ENCODE measurements around the gene CREBBP. TPM values are rescaled to one million over a fixed set of nuclear protein-coding genes. Genes with fewer than 3 reads are reported as not detected.

Gene CREBBP
- total RNA-seq, 2 experiments from 2014 or later, result 26.6 to 29.5 TPM

DNA sequence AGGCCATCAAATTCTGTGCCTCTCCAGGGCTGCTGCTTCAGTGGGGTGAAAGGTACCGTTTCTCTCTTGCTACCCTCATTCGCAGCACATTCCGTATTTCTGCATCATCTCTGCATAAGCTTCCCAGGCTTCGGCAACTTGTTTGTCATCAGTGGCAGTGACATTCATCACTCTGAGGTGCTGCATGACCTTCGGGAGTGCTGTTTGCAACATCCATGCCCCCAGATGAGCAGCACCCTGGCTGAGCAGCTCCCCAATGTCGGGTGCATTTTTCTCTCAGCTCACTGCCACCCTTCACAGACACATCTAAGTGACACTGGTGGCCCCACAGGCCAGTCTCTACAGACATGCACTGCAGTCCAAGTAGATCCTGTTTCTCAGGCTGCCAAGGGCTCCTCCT, 3.8 kb downstream of the CREBBP start:
- H3K9me3 Mint-ChIP-seq, result no peaks in the 10 kb centered on the region
- CTCF ChIA-PET, result no interaction called here
- peak overlapping the region; percentile 28 for H3K27ac Mint-ChIP-seq
- POLR2A ChIA-PET, result no interaction called here
- no peak overlapping the region for H3K4me3 Mint-ChIP-seq
- H3K4me1 Mint-ChIP-seq (ENCODE audit: low read depth), result peaks cover 75% of the 10 kb centered on the region
- no peaks in the 10 kb centered on the region for H3K27me3 Mint-ChIP-seq
- no peak for DNase-seq
- intact Hi-C loops (cut with micrococcal nuclease), result loop anchor here (5.0 kb wide), 1 partner anchor 159 kb away; the partner anchor contains the start of gene TRAP1
- peaks cover 17% of the 10 kb centered on the region for H3K36me3 Mint-ChIP-seq

DNA sequence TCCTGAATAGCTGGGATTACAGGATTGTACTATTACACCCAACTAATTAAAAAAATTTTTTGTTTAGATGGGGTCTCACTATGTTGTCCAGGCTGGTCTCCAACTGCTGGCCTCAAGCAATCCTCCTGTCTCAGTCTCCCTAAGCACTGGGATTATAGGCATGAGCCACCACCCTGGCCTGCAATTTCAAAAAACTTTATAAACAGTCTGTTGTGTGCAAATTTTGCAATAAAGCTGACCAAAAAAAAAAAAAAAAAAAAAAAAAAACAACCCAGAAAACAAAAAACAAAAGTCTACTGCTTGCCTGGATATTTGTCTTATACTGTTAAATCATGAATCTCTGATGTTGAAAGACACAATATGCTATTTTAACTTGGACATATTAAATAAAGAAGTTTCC, 4.4 kb downstream of the CREBBP start:
- ChIA-PET CTCF (no interaction called here), POLR2A (interaction anchor here (0.8 kb wide), 1 partner anchor 396 kb away, joined by 3 read pairs; no protein-coding TSS in a partner anchor)
- intact Hi-C loops (cut with micrococcal nuclease), result loop anchor here (5.0 kb wide), 1 partner anchor 159 kb away; the partner anchor contains the start of gene TRAP1
- no peaks in the 10 kb centered on the region for H3K9me3 Mint-ChIP-seq
- no peak for DNase-seq
- no peaks in the 10 kb centered on the region for H3K27me3 Mint-ChIP-seq
- H3K27ac Mint-ChIP-seq, result no peak overlapping the region
- peaks cover 78% of the 10 kb centered on the region for H3K4me1 Mint-ChIP-seq (ENCODE audit: low read depth)
- H3K36me3 Mint-ChIP-seq, result peaks cover 17% of the 10 kb centered on the region
- H3K4me3 Mint-ChIP-seq, result no peak overlapping the region

DNA sequence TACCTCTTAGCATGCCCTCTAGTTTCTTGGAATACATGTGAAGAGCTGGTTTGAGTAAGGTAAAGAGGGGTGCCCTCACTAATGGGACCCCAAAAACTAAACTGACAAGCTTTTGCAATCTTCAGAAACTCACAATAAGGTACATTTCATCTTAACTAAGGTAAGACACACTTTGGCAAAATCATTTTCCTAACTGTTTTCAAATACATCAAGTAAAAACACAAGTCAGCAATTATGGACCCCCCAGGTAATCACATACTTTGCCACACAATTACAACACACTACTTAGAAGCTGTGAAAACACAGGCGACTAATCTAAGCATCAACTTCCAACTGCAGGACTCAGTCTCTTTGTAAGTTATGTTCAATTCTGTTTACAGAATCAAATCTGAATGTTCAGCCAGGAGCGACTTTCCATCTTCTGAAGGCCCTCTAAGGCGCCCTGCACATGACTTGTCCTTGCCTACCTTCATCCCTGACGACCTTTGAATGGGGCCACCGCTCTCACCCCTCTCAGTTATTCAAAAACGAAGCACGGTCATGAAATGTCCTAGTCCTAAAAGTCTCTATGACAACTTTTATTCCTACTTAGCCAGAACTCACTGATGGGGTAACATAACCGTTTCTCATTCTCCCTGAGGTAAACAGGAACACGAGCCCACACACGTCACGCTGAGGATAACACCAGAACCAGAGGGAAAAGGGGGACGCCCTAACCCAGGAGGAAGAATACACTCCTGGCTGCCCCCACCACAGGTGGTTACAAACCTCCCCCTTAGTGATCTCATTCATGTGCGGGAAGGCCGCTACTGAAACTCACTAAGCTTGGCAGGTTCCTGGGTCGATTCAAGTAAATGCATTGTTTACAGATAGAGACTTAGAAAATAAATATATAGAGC, 5.5 kb downstream of the CREBBP start:
- DNase-seq, result no peak
- Mint-ChIP-seq H3K9me3 (no peaks in the 10 kb centered on the region), H3K4me3 (no peak overlapping the region), H3K4me1 (ENCODE audit: low read depth) (peaks cover 88% of the 10 kb centered on the region), H3K27me3 (no peaks in the 10 kb centered on the region), H3K27ac (no peak overlapping the region), H3K36me3 (peaks cover 17% of the 10 kb centered on the region)
- CTCF ChIA-PET, result no interaction called here
- POLR2A ChIA-PET, result interaction anchor here (0.8 kb wide), 1 partner anchor 397 kb away, joined by 3 read pairs; no protein-coding TSS in a partner anchor
- intact Hi-C loops (cut with micrococcal nuclease), result loop anchor here (5.0 kb wide), 1 partner anchor 158 kb away; the partner anchor contains the start of gene TRAP1

DNA sequence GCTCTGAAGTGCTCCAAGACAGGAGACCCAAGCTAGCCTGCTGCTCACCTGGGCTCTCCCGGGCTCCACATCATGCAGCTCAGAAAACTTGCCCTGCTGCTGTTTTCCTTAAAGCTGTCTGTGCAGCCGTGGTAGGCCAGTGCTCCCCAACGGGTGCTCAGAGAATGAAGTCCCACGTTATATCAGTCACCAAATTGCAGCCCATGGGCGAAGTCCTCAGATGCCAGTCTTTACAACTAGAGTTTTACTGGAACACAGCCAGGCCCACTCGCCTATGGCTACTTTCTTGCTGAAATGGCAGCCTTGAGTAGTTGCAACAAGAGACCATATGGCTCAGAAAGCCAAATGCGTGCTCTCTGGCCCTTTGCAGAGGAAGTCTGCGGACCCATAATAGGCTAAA, 6.3 kb downstream of the CREBBP start:
- POLR2A ChIA-PET, result no interaction called here
- Mint-ChIP-seq H3K9me3 (no peaks in the 10 kb centered on the region), H3K27me3 (no peaks in the 10 kb centered on the region), H3K27ac (no peak overlapping the region), H3K4me3 (no peak overlapping the region), H3K4me1 (ENCODE audit: low read depth) (peaks cover 95% of the 10 kb centered on the region), H3K36me3 (peaks cover 17% of the 10 kb centered on the region)
- CTCF ChIA-PET, result no interaction called here
- intact Hi-C loops (cut with micrococcal nuclease), result no loop called here
- no peak for DNase-seq

DNA sequence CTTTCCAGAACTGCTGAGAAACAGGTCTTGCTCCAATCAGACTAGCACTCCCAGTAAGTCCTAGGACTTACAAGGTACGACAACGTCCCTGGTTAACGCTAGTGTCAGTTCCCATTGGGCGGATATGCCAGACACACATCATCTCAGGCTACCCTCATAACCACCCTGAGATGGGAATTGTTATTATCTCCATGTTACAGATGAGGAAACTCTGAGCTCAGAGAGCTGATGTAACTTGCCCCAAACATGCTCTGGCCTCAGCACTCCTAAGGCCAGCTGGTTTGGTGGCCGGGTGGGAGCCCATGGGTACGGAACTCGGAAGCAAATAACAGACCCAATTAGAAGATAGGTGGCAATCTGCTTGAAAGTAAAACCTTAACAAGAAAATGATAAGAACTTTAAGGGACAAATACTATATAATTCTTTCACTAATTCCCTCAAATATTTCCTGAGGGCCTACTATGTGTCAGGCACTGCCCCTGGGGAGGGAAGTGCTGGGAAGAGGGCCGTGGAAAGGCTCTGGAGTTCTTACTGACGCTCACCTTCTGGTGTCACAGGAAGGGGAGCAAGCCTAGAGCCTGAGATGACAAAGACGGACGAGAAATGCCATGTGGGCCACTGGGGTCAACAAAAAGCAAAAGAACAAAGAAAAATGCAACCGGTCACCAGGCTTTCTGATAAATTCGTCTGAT, 6.9 kb downstream of the CREBBP start:
- POLR2A ChIA-PET, result no interaction called here
- H3K27me3 Mint-ChIP-seq, result no peaks in the 10 kb centered on the region
- H3K36me3 Mint-ChIP-seq, result peaks cover 12% of the 10 kb centered on the region
- no peak for DNase-seq
- H3K9me3 Mint-ChIP-seq, result no peaks in the 10 kb centered on the region
- peaks cover 96% of the 10 kb centered on the region for H3K4me1 Mint-ChIP-seq (ENCODE audit: low read depth)
- CTCF ChIA-PET, result no interaction called here
- intact Hi-C loops (cut with micrococcal nuclease), result no loop called here
- no peak overlapping the region for H3K4me3 Mint-ChIP-seq
- no peak overlapping the region for H3K27ac Mint-ChIP-seq

DNA sequence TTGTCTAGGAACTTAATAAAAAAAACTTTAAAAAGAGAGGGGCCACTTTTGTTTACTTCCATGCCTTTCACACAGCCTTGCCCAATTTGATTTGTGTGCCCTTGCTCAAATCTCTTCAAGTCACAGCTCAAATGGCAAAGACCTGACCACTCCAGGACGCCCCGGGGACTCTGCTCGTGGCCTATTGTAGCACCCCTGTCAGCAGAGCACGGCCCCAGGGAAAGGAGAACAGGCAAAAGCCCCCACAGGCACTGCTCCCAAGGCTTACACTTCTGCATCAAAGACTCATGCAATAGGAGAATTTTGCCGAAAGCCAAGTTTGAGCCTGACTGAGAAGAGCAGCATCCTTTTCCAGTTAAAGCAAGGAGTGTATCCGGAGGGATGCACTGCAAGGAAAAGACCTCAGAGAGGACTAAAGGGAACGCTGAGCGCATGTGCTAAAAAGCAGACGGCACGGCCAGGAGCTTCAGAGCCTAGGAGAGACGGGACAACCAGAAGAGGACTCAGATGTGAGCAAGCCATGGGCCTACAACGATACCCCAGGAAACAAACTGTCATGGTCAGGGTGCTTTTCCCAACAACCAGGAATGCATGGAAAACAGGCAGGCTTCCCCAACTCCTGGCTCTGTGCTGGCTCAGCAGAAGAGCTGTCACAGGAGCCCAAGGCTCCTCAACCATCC, 8.2 kb downstream of the CREBBP start:
- intact Hi-C loops (cut with micrococcal nuclease), result no loop called here
- Mint-ChIP-seq H3K27ac (no peak overlapping the region), H3K9me3 (no peaks in the 10 kb centered on the region), H3K4me3 (no peak overlapping the region), H3K4me1 (ENCODE audit: low read depth) (peaks cover 89% of the 10 kb centered on the region), H3K27me3 (no peaks in the 10 kb centered on the region), H3K36me3 (no peaks in the 10 kb centered on the region)
- POLR2A ChIA-PET, result no interaction called here
- CTCF ChIA-PET, result interaction anchor here (1.0 to 1.1 kb wide), 2 partner anchors 59 to 61 kb away, joined by 3 read pairs; no protein-coding TSS in a partner anchor
- DNase-seq, result no peak

DNA sequence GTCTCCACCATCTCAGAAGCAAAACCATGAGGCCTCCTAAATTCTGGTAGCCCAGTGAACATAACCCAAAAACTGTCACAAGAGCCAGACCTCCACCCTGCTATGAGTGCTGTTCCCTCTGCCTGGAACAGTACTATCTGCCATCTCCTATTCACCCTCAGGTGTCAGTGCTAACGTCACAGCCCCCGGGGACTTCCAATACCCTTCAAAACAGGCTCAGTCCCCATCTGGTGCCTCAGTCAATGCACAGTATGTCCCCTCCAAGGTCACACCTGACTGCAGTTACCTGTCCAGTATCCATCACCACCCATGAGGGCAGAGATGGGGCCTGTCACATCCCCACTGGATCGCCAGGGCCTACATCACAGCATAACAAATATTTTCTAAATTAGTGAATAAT, 11.5 kb downstream of the CREBBP start:
- POLR2A ChIA-PET, result no interaction called here
- Mint-ChIP-seq H3K27me3 (no peaks in the 10 kb centered on the region), H3K36me3 (no peaks in the 10 kb centered on the region), H3K4me3 (no peak overlapping the region), H3K4me1 (ENCODE audit: low read depth) (peaks cover 85% of the 10 kb centered on the region), H3K9me3 (no peaks in the 10 kb centered on the region), H3K27ac (no peak overlapping the region)
- no peak for DNase-seq
- CTCF ChIA-PET, result no interaction called here
- intact Hi-C loops (cut with micrococcal nuclease), result no loop called here

DNA sequence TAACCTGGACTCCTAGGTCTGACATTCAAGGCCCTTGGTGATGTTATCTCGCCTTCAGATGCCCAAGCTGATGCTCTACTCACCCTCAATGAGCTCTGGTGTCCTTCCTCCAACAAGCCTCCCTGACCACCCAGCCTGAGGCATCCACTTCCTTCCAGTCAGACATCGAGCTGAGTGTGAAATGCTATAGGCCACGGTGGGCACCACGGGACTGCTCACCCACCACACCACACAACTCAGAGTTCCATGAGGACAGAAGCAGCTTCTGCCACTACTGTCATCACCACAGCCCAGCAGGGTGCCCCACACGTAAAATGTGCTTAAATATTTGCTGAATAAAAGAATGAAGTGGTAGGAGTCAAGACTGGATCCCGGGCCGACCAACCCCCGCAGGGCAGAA, 12.0 kb downstream of the CREBBP start:
- Mint-ChIP-seq H3K4me1 (ENCODE audit: low read depth) (peaks cover 85% of the 10 kb centered on the region), H3K36me3 (no peaks in the 10 kb centered on the region), H3K27ac (no peak overlapping the region), H3K4me3 (no peak overlapping the region), H3K27me3 (no peaks in the 10 kb centered on the region), H3K9me3 (no peaks in the 10 kb centered on the region)
- intact Hi-C loops (cut with micrococcal nuclease), result no loop called here
- ChIA-PET POLR2A (no interaction called here), CTCF (interaction anchor here (0.9 kb wide), 1 partner anchor 10 kb away, joined by 4 read pairs; no protein-coding TSS in a partner anchor)
- DNase-seq, result no peak

DNA sequence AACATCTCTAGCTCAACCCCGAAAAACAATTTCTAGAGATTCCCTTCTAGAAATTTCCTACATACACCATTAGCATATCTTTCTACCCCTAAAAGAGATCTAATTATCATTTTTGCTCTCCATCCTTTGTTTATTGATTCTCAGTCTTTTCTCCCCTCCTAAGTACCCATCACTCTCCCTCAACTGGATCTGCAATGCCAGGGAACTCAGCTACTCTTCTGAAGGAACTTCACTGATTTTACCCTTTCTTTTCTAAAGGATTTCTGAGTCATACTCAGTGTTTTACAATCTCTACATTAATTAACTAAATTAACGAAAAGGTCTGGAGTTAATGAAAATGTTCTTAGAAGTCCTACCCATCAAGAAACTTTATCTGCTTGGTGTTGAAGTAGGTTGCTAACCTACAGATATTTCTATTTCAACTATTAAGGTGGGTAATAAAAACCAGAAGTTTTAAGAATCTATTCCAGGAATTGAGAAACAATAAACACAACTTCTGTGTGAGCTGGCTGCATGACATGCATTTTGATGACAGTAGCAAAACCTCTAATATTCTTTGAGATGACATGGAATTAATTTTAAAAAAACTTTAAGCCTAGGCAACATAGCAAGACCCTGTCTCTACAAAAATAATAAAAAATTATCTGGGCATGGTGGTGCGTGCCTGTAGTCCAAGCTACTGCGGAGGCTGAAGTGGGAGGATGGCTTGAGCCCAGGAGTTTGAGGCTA, 13.6 kb downstream of the CREBBP start:
- DNase-seq, result no peak
- H3K27ac Mint-ChIP-seq, result no peak overlapping the region
- ChIA-PET CTCF (no interaction called here), POLR2A (no interaction called here)
- intact Hi-C loops (cut with micrococcal nuclease), result no loop called here
- no peak overlapping the region for H3K4me3 Mint-ChIP-seq
- no peaks in the 10 kb centered on the region for H3K36me3 Mint-ChIP-seq
- H3K27me3 Mint-ChIP-seq, result no peaks in the 10 kb centered on the region
- no peaks in the 10 kb centered on the region for H3K9me3 Mint-ChIP-seq
- peaks cover 81% of the 10 kb centered on the region for H3K4me1 Mint-ChIP-seq (ENCODE audit: low read depth)

DNA sequence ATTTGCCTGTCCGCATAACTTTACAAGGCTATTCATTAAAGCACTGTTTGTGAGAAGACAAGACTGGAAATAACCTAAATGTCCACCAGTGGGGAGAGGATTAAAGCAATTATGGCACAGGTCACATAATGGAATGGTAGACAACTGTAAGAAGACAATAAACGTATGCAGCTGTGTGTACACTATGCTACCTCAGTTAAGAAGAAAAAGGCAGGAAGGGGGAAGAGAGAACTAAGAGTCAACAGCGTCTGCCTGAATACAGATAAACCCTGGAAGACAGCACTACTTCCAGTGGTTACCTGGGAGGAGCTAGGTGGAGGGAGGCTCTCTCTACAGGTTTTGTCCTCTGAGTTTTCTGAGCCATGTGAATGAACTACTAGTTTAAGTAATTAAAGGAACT, 15.3 kb downstream of the CREBBP start:
- H3K27me3 Mint-ChIP-seq, result no peaks in the 10 kb centered on the region
- ChIA-PET CTCF (no interaction called here), POLR2A (no interaction called here)
- intact Hi-C loops (cut with micrococcal nuclease), result no loop called here
- no peak overlapping the region for H3K4me3 Mint-ChIP-seq
- no peak overlapping the region for H3K27ac Mint-ChIP-seq
- DNase-seq, result no peak
- no peaks in the 10 kb centered on the region for H3K36me3 Mint-ChIP-seq
- peaks cover 73% of the 10 kb centered on the region for H3K4me1 Mint-ChIP-seq (ENCODE audit: low read depth)
- no peaks in the 10 kb centered on the region for H3K9me3 Mint-ChIP-seq

DNA sequence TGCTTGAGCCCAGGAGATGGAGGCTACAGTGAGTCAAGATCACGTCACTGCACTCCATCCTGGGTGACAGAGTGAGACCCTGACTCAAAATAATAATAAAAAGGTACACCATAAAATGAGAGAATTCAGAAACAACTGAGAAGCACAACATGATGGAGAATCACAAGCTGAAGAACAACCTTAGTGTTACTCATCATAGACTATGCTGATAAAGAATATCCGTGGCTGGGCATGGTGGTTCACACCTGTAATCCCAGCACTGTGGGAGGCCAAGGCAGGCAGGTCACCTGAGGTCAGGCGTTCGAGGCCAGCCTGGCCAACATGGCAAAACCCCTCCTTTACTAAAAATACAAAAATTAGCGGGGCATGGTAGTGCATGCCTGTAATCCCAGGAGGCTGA, 16.0 kb downstream of the CREBBP start:
- POLR2A ChIA-PET, result no interaction called here
- peak; percentile 46 for DNase-seq
- H3K4me1 Mint-ChIP-seq (ENCODE audit: low read depth), result peaks cover 74% of the 10 kb centered on the region

DNA sequence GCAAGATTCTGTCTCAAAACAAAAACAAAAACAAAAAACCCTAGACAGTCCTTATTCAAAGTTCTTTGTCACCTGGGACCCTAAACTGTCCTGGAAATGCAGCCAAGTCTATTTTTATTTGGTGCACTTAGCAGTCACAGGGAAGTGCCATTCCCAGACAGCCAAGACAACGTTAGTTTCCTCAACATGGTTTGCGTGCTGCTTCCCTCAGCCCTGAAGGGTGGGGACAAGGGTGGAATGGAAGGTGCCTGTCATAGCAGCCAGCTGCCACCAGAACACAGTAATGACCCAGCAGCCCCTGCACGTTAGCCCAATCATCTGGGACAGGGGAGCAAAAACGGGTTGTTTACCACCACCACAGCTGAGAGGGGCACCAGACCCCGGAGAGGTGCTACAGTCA, 16.9 kb downstream of the CREBBP start:
- CTCF ChIA-PET, result no interaction called here
- no peaks in the 10 kb centered on the region for H3K27me3 Mint-ChIP-seq
- peaks cover 74% of the 10 kb centered on the region for H3K4me1 Mint-ChIP-seq (ENCODE audit: low read depth)
- intact Hi-C loops (cut with micrococcal nuclease), result no loop called here
- no peak for DNase-seq
- H3K36me3 Mint-ChIP-seq, result no peaks in the 10 kb centered on the region
- H3K4me3 Mint-ChIP-seq, result no peak overlapping the region
- no peaks in the 10 kb centered on the region for H3K9me3 Mint-ChIP-seq
- POLR2A ChIA-PET, result no interaction called here
- H3K27ac Mint-ChIP-seq, result no peak overlapping the region

More for the DNA sequence above, 16.0 kb downstream of the CREBBP start:
- H3K9me3 Mint-ChIP-seq, result no peaks in the 10 kb centered on the region
- CTCF ChIA-PET, result no interaction called here
- no peak overlapping the region for H3K4me3 Mint-ChIP-seq
- no peaks in the 10 kb centered on the region for H3K27me3 Mint-ChIP-seq
- H3K36me3 Mint-ChIP-seq, result no peaks in the 10 kb centered on the region
- no peak overlapping the region for H3K27ac Mint-ChIP-seq
- intact Hi-C loops (cut with micrococcal nuclease), result no loop called here

All from activated CD4-positive, alpha-beta memory T cell treated with anti-CD3 and anti-CD28 coated beads for 36 hours (primary cell).